AG09309 (cell line): ENCODE data around the gene OVCH1.

Experiments
- DNase-seq: peaks from one replicate; pipeline ENCODE4 v3.0.0-alpha.2; 2010; ENCODE audit warnings: low read depth
- H3K4me3 ChIP-seq: 2 replicates; pipeline ENCODE4 v1.5.1; 2011; ENCODE audit warnings: mild to moderate bottlenecking, low read depth, low read length, moderate library complexity; ENCODE audit not compliant: control insufficient read depth
- TF ChIP-seq, protein P1 (sequence below): IDR thresholded peaks from 2 replicates; pipeline ENCODE4 v1.5.1; 2011; ENCODE audit warnings: mild to moderate bottlenecking, low read depth, low read length, inconsistent platforms; ENCODE audit not compliant: insufficient read depth, control insufficient read depth; ENCODE audit errors: missing control alignments

The OVCH1 gene

DNA sequence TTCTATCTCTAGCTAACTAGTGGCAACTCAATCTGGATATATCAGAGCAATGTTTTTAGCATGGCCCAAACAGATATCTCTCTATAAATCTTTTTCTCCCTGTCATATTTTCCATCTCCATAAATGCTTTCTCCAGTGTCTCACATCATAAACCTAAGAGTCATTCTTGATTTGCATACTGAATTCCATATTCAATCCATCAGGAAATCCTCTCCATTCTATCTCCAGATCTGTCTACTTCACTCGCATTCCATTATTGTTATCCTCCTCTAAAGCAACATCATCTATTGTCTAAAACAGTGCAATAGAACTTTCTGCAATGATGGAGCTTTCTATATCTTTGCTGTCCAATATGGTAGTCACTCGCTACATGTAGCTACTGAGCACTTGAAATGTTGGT is 71.0 kb downstream of the OVCH1 start:
- TF ChIP-seq, protein P1, sequence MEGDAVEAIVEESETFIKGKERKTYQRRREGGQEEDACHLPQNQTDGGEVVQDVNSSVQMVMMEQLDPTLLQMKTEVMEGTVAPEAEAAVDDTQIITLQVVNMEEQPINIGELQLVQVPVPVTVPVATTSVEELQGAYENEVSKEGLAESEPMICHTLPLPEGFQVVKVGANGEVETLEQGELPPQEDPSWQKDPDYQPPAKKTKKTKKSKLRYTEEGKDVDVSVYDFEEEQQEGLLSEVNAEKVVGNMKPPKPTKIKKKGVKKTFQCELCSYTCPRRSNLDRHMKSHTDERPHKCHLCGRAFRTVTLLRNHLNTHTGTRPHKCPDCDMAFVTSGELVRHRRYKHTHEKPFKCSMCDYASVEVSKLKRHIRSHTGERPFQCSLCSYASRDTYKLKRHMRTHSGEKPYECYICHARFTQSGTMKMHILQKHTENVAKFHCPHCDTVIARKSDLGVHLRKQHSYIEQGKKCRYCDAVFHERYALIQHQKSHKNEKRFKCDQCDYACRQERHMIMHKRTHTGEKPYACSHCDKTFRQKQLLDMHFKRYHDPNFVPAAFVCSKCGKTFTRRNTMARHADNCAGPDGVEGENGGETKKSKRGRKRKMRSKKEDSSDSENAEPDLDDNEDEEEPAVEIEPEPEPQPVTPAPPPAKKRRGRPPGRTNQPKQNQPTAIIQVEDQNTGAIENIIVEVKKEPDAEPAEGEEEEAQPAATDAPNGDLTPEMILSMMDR = no peak
- no peak for DNase-seq
- H3K4me3 ChIP-seq = no peak overlapping the region

- TF ChIP-seq, protein P1 = no peak
- no peak for DNase-seq
- no peak overlapping the region for H3K4me3 ChIP-seq
These were observed 71.8 kb downstream of the OVCH1 start for GRCh38 chr12:29425722-29426121.

DNA sequence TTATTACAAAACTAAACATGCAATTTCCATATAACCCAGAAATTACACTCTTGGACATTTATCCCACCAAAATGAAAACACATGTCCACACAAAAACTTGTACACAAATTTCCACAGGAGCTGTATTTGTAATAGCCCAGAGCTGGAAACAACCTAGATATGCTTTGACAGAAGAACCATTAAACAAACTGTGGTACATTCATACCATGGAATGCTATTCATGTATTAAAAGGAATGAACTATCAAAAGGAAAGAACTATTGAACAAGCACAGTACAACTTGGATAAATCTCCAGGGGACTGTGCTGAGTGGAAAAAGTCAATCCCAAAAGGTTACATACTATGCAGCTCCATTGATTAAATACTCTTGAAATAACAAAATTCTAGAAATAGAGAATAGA is 80.7 kb downstream of the OVCH1 start:
- DNase-seq = no peak
- TF ChIP-seq, protein P1 = no peak
- H3K4me3 ChIP-seq = no peak overlapping the region

DNA sequence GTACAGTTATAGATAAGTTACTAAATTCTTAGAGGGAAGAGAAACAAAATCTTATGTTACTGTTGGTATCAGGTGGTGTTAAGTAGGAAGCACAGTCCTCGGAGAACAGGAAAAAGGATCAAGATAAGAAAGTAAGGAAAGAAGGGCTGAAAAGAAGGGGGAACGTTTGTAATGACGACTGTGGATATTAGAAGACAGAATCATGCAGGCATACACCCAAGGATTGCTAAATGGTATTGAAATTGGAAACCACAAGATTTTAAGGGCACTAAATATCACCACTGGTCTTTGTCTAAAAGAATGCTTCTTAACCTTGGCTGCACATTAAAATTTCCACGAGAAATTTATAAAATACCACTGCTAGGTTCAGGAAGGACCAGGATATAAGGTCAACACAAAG is 82.4 kb downstream of the OVCH1 start:
- DNase-seq = no peak
- TF ChIP-seq, protein P1 = no peak
- no peak overlapping the region for H3K4me3 ChIP-seq

GRCh38 chr12:29414368-29414767 is 83.1 kb downstream of the OVCH1 start:
- TF ChIP-seq, protein P1 = no peak
- no peak for DNase-seq
- no peak overlapping the region for H3K4me3 ChIP-seq

GRCh38 chr12:29405561-29405960 is 91.9 kb downstream of the OVCH1 start:
- no peak overlapping the region for H3K4me3 ChIP-seq
- TF ChIP-seq, protein P1 = no peak
- no peak for DNase-seq

GRCh38 chr12:29403991-29404390 is 93.5 kb downstream of the OVCH1 start:
- no peak overlapping the region for H3K4me3 ChIP-seq
- TF ChIP-seq, protein P1 = no peak
- DNase-seq = no peak
